Skin epidermis (tissue), 12 donors: ENCODE results near the gene VWA5B2.
"Not testable (repeated sequence)": the region's sequence is repeated elsewhere in the genome, so short reads cannot be mapped to it uniquely, and the experiment has no call there.

Experiments used
- H3K27ac ChIP-seq, 21 experiments: fragments of 200-600 bp; sonication (generic) in 11 of 21; one replicate each; pipeline ENCODE4 v1.5.0; 2020; ENCODE audit warnings: mild to moderate bottlenecking in 3 of 21, inconsistent platforms in 2 of 21, moderate library complexity in 2 of 21
- H3K4me3 ChIP-seq, 7 experiments: fragments of 200-600 bp; sonication (generic) in 2 of 7; one replicate each; pipeline ENCODE4 v1.5.0; 2020; ENCODE audit warnings: inconsistent platforms in 2 of 7, mild to moderate bottlenecking in 2 of 7, moderate library complexity in 1 of 7

Gene VWA5B2

GRCh38 chr3:184261854-184262763 is 32.7 kb downstream of the VWA5B2 start:
- Histone ChIP-seq H3K4me3 (peak overlapping the region; percentile 33 to 52 (median 46)), H3K27ac (no peak overlapping the region)

GRCh38 chr3:184262764-184263179 is 33.4 kb downstream of the VWA5B2 start:
- no peak overlapping the region for H3K27ac ChIP-seq
- peak overlapping the region in 1 of 7 experiments; percentile 35 for H3K4me3 ChIP-seq

GRCh38 chr3:184267249-184267648 is 37.9 kb downstream of the VWA5B2 start:
- H3K4me3 ChIP-seq, H3K27ac ChIP-seq: not testable (repeated sequence)

GRCh38 chr3:184272269-184272668 is 42.9 kb downstream of the VWA5B2 start:
- H3K27ac ChIP-seq, result no peak overlapping the region

GRCh38 chr3:184275381-184275701 is 46.0 kb downstream of the VWA5B2 start:
- H3K27ac ChIP-seq, result no peak overlapping the region
- no peak overlapping the region for H3K4me3 ChIP-seq

More at GRCh38 chr3:184272269-184272668, 42.9 kb downstream of the VWA5B2 start:
- no peak overlapping the region for H3K4me3 ChIP-seq

- H3K4me3 ChIP-seq, result no peak within 1 kb of the TSS
- no peak within 1 kb of the TSS for H3K27ac ChIP-seq
Observed at GRCh38 chr3:184275961-184276910, 46.9 kb downstream of the VWA5B2 start, which contains the start of gene ECE2. ECE2 (plus strand) TSS chr3:184276022; CDS start chr3:184276154, 132 bp downstream.

- no peak overlapping the region for H3K27ac ChIP-seq
- no peak overlapping the region for H3K4me3 ChIP-seq
Observed at GRCh38 chr3:184277366-184277765, 48.0 kb downstream of the VWA5B2 start.

- no peak overlapping the region for H3K4me3 ChIP-seq
Observed at GRCh38 chr3:184282941-184283340, 53.6 kb downstream of the VWA5B2 start.

GRCh38 chr3:184283681-184284080 is 54.3 kb downstream of the VWA5B2 start:
- Histone ChIP-seq H3K4me3 (no peak overlapping the region), H3K27ac (no peak overlapping the region)

More at GRCh38 chr3:184282941-184283340, 53.6 kb downstream of the VWA5B2 start:
- no peak overlapping the region for H3K27ac ChIP-seq

DNA sequence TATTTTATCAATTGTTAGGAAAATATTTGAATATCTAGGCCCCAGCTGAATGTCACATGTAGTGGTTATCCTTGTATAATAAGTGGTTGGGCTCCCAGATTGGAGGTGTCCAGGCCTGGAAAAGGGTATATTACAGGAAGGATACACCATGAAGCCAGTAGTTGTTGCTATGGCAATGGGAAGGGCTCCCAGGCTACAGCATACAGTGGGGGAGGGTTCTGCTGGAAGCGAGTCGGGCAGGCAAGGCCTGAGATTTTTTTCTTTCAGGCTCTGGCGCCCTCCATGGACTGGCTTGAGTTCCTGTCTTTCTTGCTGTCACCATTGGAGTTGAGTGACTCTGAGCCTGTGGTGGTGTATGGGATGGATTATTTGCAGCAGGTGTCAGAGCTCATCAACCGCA is 55.3 kb downstream of the VWA5B2 start:
- Histone ChIP-seq H3K27ac (no peak overlapping the region), H3K4me3 (no peak overlapping the region)

GRCh38 chr3:184289426-184289938 is 60.1 kb downstream of the VWA5B2 start:
- Histone ChIP-seq H3K4me3 (no peak overlapping the region), H3K27ac (no peak overlapping the region)

DNA sequence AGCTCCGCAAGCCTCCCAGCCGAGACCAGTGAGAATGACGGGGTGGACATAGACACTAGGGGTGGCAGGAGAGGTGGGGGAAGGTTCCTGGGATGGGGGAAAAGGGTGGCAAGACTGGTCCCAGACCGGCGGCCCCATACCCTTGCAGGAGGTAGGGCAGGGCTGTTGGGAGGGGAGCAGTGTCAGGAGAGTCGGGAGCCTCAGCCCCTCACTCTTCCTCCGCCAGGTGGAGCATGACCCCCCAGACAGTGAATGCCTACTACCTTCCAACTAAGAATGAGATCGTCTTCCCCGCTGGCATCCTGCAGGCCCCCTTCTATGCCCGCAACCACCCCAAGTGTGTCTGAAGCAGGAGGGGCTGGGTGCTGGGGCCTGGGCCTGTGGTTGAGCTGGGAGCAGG is 60.9 kb downstream of the VWA5B2 start:
- no peak overlapping the region for H3K4me3 ChIP-seq
- H3K27ac ChIP-seq, result no peak overlapping the region

DNA sequence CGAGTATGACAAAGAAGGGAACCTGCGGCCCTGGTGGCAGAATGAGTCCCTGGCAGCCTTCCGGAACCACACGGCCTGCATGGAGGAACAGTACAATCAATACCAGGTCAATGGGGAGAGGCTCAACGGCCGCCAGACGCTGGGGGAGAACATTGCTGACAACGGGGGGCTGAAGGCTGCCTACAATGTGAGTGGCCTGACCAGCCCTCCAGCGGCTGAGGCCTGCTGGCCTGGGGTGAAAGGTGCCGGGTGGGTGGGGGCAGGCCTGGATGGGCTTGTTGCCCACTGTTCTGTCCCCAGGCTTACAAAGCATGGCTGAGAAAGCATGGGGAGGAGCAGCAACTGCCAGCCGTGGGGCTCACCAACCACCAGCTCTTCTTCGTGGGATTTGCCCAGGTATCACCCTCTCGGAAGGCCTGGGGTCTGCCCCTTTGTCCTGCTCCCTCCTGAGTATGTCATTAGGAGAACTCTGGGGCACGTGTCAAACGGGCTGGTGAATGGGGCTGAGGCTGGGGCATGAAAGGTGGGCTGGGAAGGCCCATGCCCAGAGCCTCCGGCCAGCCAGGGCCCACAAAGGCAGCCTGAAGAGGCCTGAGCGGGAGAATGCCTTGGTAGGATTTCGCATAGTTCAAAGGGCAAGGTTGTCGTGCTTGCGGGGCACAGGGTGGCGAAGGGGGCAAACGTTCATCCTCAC is 61.8 kb downstream of the VWA5B2 start:
- Histone ChIP-seq H3K4me3 (no peak overlapping the region), H3K27ac (no peak overlapping the region)
